Mesenchymal stem cell (in vitro differentiated cells and primary cell): Measurements from ENCODE around the gene NOSIP.

Experiments
- DNase-seq: peaks from one replicate; pipeline ENCODE4 v3.0.0-alpha.2; 2013
- H2AFZ ChIP-seq: one replicate; pipeline ENCODE4 v1.6.1; 2013; ENCODE audit warnings: low read depth, mild to moderate bottlenecking, control low read depth, inconsistent platforms, low read length, moderate library complexity
- H2AK5ac ChIP-seq: 2 replicates; pipeline ENCODE4 v1.6.1; 2013; ENCODE audit warnings: low read length, moderate library complexity, mild to moderate bottlenecking, inconsistent platforms; ENCODE audit not compliant: severe bottlenecking
- H2BK120ac ChIP-seq: one replicate; pipeline ENCODE4 v1.6.1; 2013; ENCODE audit warnings: low read depth, mild to moderate bottlenecking, inconsistent platforms, low read length, moderate library complexity
- H2BK12ac ChIP-seq, 2 experiments: one replicate each; pipeline ENCODE4 v1.6.1; 2013; ENCODE audit warnings: inconsistent platforms in 2 of 2, low read length in 2 of 2, mild to moderate bottlenecking in 2 of 2, moderate library complexity in 2 of 2, control low read depth in 1 of 2
- H2BK15ac ChIP-seq: one replicate; pipeline ENCODE4 v1.6.1; 2013; ENCODE audit warnings: mild to moderate bottlenecking, low read depth, inconsistent platforms; ENCODE audit not compliant: poor library complexity, severe bottlenecking
- H2BK5ac ChIP-seq: 2 replicates; pipeline ENCODE4 v1.6.1; 2013; ENCODE audit warnings: low read depth, mild to moderate bottlenecking, low read length, control low read depth, inconsistent platforms; ENCODE audit not compliant: poor library complexity, severe bottlenecking
- H3K14ac ChIP-seq, 2 experiments: one replicate each; pipeline ENCODE4 v1.6.1; 2013; ENCODE audit warnings: inconsistent platforms in 2 of 2, low read length in 2 of 2, control low read depth in 1 of 2, mild to moderate bottlenecking in 1 of 2, moderate library complexity in 1 of 2
- H3K18ac ChIP-seq, 2 experiments: one replicate each; pipeline ENCODE4 v1.6.1; 2013; ENCODE audit warnings: inconsistent platforms in 2 of 2, low read length in 2 of 2, control low read depth in 1 of 2, low read depth in 1 of 2, mild to moderate bottlenecking in 1 of 2
- H3K23ac ChIP-seq, 2 experiments: one replicate each; pipeline ENCODE4 v1.6.1; 2013; ENCODE audit warnings: inconsistent platforms in 2 of 2, low read length in 2 of 2, mild to moderate bottlenecking in 2 of 2, moderate library complexity in 2 of 2, control low read depth in 1 of 2
- H3K27ac ChIP-seq: 2 replicates; pipeline ENCODE4 v1.5.1; 2013; ENCODE audit warnings: mild to moderate bottlenecking, moderate library complexity, low read length, control low read depth, inconsistent platforms; ENCODE audit not compliant: poor library complexity, severe bottlenecking
- H3K27me3 ChIP-seq, 2 experiments: 2 replicates each; pipeline versions ENCODE4 v1.6.1 to v1.7.0; 2013; ENCODE audit warnings: low read length in 2 of 2, mild to moderate bottlenecking in 2 of 2, moderate library complexity in 2 of 2, control low read depth in 1 of 2, inconsistent platforms in 1 of 2; ENCODE audit not compliant: control insufficient read depth in 1 of 2, insufficient read depth in 1 of 2
- H3K36me3 ChIP-seq, 2 experiments: 2 replicates each; pipeline versions ENCODE4 v1.6.1 to v1.7.0; 2013; ENCODE audit warnings: low read length in 2 of 2, control low read depth in 1 of 2, inconsistent platforms in 1 of 2, low read depth in 1 of 2, mild to moderate bottlenecking in 1 of 2; ENCODE audit not compliant: insufficient read depth in 2 of 2, control insufficient read depth in 1 of 2
- H3K4ac ChIP-seq, 2 experiments: one replicate each; pipeline ENCODE4 v1.6.1; 2013; ENCODE audit warnings: inconsistent platforms in 2 of 2, low read length in 2 of 2, mild to moderate bottlenecking in 2 of 2, moderate library complexity in 2 of 2, control low read depth in 1 of 2, low read depth in 1 of 2
- H3K4me1 ChIP-seq: 2 replicates; pipeline ENCODE4 v1.6.1; 2013; ENCODE audit warnings: low read depth, low read length, control low read depth; ENCODE audit not compliant: control insufficient read depth, insufficient read depth
- H3K4me2 ChIP-seq: 2 replicates; pipeline ENCODE4 v1.6.1; 2013; ENCODE audit warnings: low read length, mild to moderate bottlenecking, inconsistent platforms; ENCODE audit not compliant: poor library complexity, severe bottlenecking
- H3K4me3 ChIP-seq, 2 experiments: 2 replicates each; pipeline versions ENCODE4 v1.5.1 to v1.7.0; 2013; ENCODE audit warnings: low read length in 2 of 2, mild to moderate bottlenecking in 2 of 2, control low read depth in 1 of 2, low read depth in 1 of 2; ENCODE audit not compliant: insufficient read depth in 1 of 2
- H3K79me1 ChIP-seq: replicated peaks from 2 replicates; pipeline ENCODE4 v1.6.1; 2013; ENCODE audit warnings: mild to moderate bottlenecking, control low read depth, low read length, inconsistent platforms; ENCODE audit not compliant: poor library complexity, severe bottlenecking
- H3K9ac ChIP-seq: 2 replicates; pipeline ENCODE4 v1.7.0; 2013; ENCODE audit warnings: mild to moderate bottlenecking, low read length, moderate library complexity
- H3K9me3 ChIP-seq: 2 replicates; pipeline ENCODE4 v1.7.0; 2013; ENCODE audit warnings: mild to moderate bottlenecking, low read length; ENCODE audit not compliant: control insufficient read depth
- H4K8ac ChIP-seq: one replicate; pipeline ENCODE4 v1.6.1; 2013; ENCODE audit warnings: inconsistent platforms, mild to moderate bottlenecking, low read length, moderate library complexity
- H4K91ac ChIP-seq: one replicate; pipeline ENCODE4 v1.6.1; 2013; ENCODE audit warnings: mild to moderate bottlenecking, low read length, inconsistent platforms
- WGBS: methylation state at CpG from one replicate; pipeline ENCODE4 v1.1.7; 2013; ENCODE audit warnings: mixed read lengths; 5-methylcytosine and 5-hydroxymethylcytosine counted together

NOSIP gene

DNA sequence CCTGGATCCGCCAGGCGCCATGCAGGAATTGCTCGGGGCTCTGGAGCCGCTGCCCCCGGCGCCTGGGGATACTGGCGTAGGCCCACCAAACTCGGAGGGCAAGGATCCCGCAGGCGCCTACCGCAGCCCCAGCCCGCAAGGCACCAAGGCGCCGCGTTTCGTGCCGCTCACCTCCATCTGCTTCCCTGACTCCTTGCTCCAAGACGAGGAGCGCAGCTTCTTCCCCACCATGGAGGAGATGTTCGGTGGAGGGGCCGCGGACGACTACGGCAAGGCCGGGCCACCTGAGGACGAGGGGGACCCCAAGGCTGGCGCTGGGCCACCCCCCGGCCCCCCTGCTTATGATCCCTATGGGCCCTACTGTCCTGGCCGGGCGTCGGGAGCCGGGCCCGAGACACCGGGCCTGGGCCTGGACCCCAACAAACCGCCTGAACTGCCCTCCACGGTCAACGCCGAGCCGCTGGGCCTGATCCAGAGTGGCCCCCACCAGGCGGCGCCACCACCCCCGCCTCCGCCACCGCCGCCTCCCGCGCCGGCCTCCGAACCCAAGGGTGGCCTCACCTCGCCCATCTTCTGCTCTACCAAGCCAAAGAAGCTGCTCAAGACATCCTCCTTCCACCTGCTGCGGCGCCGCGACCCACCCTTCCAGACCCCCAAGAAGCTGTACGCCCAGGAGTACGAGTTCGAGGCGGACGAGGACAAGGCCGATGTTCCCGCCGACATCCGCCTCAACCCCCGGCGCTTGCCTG lies 16.8 kb upstream of the NOSIP start:
- H3K4me2 ChIP-seq: no peak overlapping the region
- no peak overlapping the region for H3K9ac ChIP-seq
- no peak overlapping the region for H4K8ac ChIP-seq
- no peak overlapping the region for H3K14ac ChIP-seq
- no peak overlapping the region for H3K27ac ChIP-seq
- peaks cover 4% of the 10 kb centered on the region for H3K4me1 ChIP-seq
- H3K9me3 ChIP-seq: no peaks in the 10 kb centered on the region
- 98% methylated on average over 65 of the region's 65 CpGs for WGBS
- H3K4me3 ChIP-seq: no peak overlapping the region
- H3K18ac ChIP-seq: no peak overlapping the region
- no peak overlapping the region for H3K4ac ChIP-seq
- no peaks in the 10 kb centered on the region for H3K27me3 ChIP-seq
- no peak overlapping the region for H2AK5ac ChIP-seq
- no peak overlapping the region for H4K91ac ChIP-seq
- H2BK12ac ChIP-seq: no peak overlapping the region
- no peak for DNase-seq
- no peak overlapping the region for H3K23ac ChIP-seq
- no peak overlapping the region for H2BK15ac ChIP-seq
- peaks cover 26% of the 10 kb centered on the region for H3K79me1 ChIP-seq
- no peak overlapping the region for H2AFZ ChIP-seq
- no peak overlapping the region for H2BK120ac ChIP-seq
- peaks cover 61 to 80% of the 10 kb centered on the region in 2 experiments for H3K36me3 ChIP-seq
- no peak overlapping the region for H2BK5ac ChIP-seq

DNA sequence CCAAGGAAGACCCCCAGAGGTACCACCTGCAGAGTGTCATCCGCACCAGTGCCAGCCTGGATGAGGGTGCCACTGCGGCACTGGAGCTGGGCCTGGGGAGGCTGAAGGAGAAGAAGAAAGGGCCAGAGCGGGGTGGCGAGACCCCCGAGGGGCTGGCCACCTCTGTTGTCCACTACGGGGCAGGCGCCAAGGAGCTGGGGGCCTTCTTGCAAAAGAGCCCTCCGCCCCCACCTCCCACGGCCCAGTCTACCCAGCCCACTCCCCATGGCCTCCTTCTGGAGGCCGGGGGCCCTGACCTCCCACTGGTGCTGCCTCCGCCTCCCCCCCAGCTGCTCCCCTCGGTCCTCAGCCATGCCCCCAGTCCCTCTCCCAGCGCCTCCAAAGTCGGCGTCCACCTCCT lies 16.1 kb upstream of the NOSIP start:
- Histone ChIP-seq H3K18ac (no peak overlapping the region), H3K9me3 (no peaks in the 10 kb centered on the region), H2BK120ac (no peak overlapping the region), H3K23ac (no peak overlapping the region), H3K27me3 (no peaks in the 10 kb centered on the region), H3K4me2 (no peak overlapping the region), H3K9ac (no peak overlapping the region), H3K4me1 (peaks cover 4% of the 10 kb centered on the region), H3K79me1 (peaks cover 24% of the 10 kb centered on the region), H3K36me3 (peaks cover 56 to 73% of the 10 kb centered on the region in 2 experiments), H3K27ac (no peak overlapping the region), H2BK15ac (no peak overlapping the region), H3K4me3 (no peak overlapping the region), H3K4ac (no peak overlapping the region), H3K14ac (no peak overlapping the region), H2BK5ac (no peak overlapping the region), H2BK12ac (no peak overlapping the region), H4K91ac (no peak overlapping the region), H2AK5ac (no peak overlapping the region), H4K8ac (no peak overlapping the region), H2AFZ (no peak overlapping the region)
- DNase-seq: no peak
- 93% methylated on average over 15 of the region's 15 CpGs for WGBS

DNA sequence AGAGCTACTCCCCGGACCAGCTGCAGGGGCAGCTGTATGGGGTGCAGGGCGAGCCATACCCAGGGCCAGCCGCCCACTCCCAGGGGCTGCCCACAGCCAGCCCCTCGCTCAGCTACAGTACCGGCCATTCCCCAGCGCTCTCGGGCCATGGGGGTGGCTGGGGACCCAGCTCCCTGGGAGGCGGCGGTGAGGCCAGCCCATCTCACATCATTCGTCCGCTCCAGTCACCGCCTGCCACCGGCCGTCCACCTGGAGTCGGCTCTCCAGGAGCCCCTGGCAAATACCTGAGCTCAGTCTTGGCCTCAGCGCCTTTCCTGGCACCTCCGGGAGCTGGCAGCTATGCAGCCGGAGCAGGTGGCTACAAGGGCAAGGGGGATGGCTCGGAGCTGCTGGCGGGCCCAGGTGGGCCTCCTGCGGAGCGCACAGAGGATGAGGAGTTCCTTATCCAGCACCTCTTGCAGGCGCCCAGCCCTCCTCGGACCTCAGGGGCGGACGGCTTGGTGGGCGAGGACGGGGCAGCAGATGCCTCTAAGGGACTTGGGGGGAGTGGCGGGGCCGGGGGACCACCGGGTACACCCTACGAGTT lies 15.6 kb upstream of the NOSIP start:
- no peak overlapping the region for H2BK12ac ChIP-seq
- H3K9me3 ChIP-seq: no peaks in the 10 kb centered on the region
- H3K9ac ChIP-seq: no peak overlapping the region
- WGBS: 96% methylated on average over 29 of the region's 32 CpGs
- H2AFZ ChIP-seq: no peak overlapping the region
- H3K14ac ChIP-seq: no peak overlapping the region
- H3K27ac ChIP-seq: no peak overlapping the region
- no peaks in the 10 kb centered on the region for H3K27me3 ChIP-seq
- no peak overlapping the region for H4K8ac ChIP-seq
- peaks cover 52 to 68% of the 10 kb centered on the region in 2 experiments for H3K36me3 ChIP-seq
- no peak overlapping the region for H3K4me3 ChIP-seq
- H3K4me2 ChIP-seq: no peak overlapping the region
- no peak overlapping the region for H4K91ac ChIP-seq
- peaks cover 4% of the 10 kb centered on the region for H3K4me1 ChIP-seq
- H3K23ac ChIP-seq: no peak overlapping the region
- DNase-seq: no peak
- H3K18ac ChIP-seq: no peak overlapping the region
- H2BK5ac ChIP-seq: no peak overlapping the region
- H2AK5ac ChIP-seq: no peak overlapping the region
- no peak overlapping the region for H2BK120ac ChIP-seq
- no peak overlapping the region for H3K4ac ChIP-seq
- no peak overlapping the region for H2BK15ac ChIP-seq
- peaks cover 24% of the 10 kb centered on the region for H3K79me1 ChIP-seq

DNA sequence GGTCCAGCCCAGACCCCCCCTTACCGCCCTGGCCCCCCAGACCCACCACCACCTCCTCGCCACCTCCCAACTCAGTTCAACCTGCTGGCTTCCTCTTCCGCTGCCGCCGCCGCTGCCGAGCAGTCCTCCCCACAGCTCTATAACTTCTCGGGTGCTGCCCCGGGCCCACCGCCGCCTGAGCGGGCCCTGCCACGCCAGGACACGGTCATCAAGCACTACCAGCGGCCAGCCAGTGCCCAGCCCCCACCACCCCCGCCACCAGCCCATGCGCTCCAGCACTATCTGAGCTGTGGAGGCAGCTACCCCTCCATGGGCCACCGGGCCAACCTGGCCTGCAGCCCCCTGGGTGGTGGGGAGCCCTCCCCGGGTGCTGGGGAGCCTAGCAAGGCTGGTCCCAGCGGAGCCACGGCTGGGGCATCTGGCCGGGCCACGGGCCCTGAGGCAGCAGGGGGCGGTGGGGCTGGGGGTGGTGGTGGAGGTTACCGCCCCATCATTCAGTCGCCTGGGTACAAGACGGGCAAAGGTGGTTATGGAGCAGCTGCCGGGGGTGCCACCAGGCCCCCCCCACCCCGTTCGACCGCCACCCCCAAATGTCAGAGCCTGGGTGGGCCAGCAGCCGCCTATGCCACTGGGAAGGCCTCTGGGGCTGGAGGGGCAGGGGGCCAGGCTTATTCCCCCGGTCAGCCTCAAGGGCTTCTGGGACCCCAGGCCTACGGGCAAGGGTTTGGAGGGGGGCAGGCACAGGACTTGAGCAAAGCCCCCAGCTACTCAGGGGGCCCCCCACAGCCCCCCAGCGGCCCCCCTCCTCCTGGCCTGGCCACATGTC lies 14.8 kb upstream of the NOSIP start:
- H3K36me3 ChIP-seq: peaks cover 47 to 61% of the 10 kb centered on the region in 2 experiments
- H3K14ac ChIP-seq: no peak overlapping the region
- H4K8ac ChIP-seq: no peak overlapping the region
- H3K4ac ChIP-seq: no peak overlapping the region
- no peak overlapping the region for H4K91ac ChIP-seq
- no peak overlapping the region for H2AK5ac ChIP-seq
- no peak overlapping the region for H3K23ac ChIP-seq
- H2BK12ac ChIP-seq: no peak overlapping the region
- no peaks in the 10 kb centered on the region for H3K27me3 ChIP-seq
- no peak overlapping the region for H2BK15ac ChIP-seq
- H3K4me2 ChIP-seq: no peak overlapping the region
- H2AFZ ChIP-seq: no peak overlapping the region
- no peaks in the 10 kb centered on the region for H3K9me3 ChIP-seq
- 95% methylated on average over 33 of the region's 35 CpGs for WGBS
- no peak overlapping the region for H2BK5ac ChIP-seq
- no peak overlapping the region for H3K27ac ChIP-seq
- H3K4me1 ChIP-seq: peaks cover 8% of the 10 kb centered on the region
- peaks cover 22% of the 10 kb centered on the region for H3K79me1 ChIP-seq
- no peak overlapping the region for H3K4me3 ChIP-seq
- no peak overlapping the region for H3K18ac ChIP-seq
- no peak overlapping the region for H2BK120ac ChIP-seq
- no peak overlapping the region for H3K9ac ChIP-seq
- no peak for DNase-seq
